GM12801 (cell line): Measurements from ENCODE around the gene PRRT3.

Experiments
- CTCF ChIP-seq: IDR thresholded peaks from one replicate; pipeline ENCODE4 v1.5.1; 2011; ENCODE audit warnings: control low read depth; ENCODE audit not compliant: insufficient read length; ENCODE audit errors: extremely low read depth

Gene PRRT3

GRCh38 chr3:9930804-9931418, 21.3 kb downstream of the PRRT3 start:
- no peak for TF ChIP-seq CTCF

DNA sequence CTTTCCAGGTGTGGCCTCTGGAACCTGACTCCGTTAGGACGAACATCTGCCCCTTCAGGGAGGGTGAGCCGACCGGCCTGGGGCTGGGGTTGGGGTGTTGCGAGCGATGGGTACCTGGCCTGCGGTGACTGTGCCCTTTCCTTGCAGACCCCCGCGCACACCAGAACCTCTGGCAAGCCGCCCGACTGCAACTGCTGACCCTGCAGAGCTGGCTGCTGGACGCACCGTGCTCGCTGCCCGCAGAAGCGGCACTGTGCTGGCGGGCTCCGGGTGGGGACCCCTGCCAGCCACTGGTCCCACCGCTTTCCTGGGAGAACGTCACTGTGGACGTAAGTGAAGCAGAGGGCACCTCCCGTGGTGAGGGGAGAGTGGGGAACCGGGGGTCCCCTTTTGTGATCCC, 24.1 kb downstream of the PRRT3 start:
- TF ChIP-seq CTCF: no peak

- TF ChIP-seq CTCF: no peak
Measured at GRCh38 chr3:9918261-9919038, 33.8 kb downstream of the PRRT3 start.

DNA sequence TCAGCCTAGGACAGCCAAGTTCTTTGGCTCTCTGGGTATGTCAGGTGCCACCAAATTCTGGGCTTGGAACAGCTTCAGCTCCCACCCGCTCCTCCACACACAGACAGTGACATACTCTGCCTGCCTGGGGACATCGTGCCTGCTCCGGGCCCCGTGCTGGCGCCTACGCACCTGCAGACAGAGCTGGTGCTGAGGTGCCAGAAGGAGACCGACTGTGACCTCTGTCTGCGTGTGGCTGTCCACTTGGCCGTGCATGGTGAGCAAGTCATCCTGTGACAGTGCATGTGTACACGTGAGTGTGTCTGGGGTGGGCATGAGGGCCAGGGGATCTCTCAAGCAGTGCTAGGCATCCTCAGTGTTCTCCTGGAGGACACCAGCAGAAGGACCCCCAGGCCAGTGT, 34.4 kb downstream of the PRRT3 start:
- TF ChIP-seq CTCF: no peak

DNA sequence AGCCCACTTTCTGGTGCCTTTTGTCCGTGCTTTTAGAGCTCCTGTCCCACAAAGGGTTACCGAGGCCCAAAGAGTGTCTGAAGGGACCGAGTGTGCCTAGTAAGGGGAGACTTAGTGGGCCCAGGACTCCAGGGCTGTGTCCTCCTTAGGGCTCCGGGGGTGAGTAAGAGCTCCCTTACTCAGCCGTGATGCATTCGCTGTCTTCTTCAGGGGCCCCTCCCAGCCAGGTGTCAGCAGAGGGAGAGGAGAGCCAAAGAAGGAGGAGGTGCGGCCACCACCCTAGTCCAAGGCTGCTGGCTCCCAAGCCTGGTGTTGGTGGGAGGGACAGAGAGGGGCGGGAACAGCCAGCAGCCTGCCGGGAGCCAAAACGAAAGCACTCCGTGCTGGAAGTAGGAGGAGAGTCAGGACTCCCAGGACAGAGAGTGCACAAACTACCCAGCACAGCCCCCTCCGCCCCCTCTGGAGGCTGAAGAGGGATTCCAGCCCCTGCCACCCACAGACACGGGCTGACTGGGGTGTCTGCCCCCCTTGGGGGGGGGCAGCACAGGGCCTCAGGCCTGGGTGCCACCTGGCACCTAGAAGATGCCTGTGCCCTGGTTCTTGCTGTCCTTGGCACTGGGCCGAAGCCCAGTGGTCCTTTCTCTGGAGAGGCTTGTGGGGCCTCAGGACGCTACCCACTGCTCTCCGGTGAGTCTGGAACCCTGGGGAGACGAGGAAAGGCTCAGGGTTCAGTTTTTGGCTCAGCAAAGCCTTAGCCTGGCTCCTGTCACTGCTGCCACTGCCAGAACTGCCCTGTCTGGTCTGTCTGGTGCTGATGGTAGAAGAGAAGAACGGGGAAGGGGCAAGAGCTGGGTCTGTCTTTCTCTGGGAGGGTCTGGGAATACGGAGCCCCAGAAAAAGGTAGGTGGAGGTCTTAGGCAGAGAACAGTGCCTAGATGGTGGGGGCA, 35.2 kb downstream of the PRRT3 start, which contains the start of gene IL17RC:
TSS of gene IL17RC (plus strand) at position 365 of the 947 bp plus-strand sequence. CDS start at position 583, 218 bp downstream.
- no peak for TF ChIP-seq CTCF

DNA sequence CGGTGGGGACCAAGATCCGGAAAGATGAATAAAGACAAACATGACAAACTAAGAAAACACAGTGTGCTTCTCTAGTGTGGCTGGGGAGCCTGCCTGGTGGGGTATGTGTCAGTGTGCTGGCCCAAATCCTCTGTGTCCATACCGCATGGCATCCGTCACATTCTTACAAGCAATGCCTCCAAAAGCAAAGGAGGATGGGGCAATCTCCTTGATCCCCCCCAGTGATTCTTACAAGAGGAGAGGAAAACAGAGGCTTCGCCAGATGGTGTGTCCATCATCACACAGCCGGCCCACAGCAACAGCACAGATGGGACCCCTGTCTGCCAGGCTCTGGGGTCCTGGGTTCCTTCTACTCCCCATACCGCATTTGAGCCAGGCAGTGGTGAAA, 35.9 kb downstream of the PRRT3 start:
- TF ChIP-seq CTCF: no peak
